Stomach (tissue), 9 donors: ENCODE results near the gene MRPL50. TPM values are rescaled to one million over a fixed set of nuclear protein-coding genes. Genes with fewer than 3 reads are reported as not detected.

Experiments
- DNase-seq, 2 donors: peaks; one replicate each; pipeline versions ENCODE4 v3.0.0 to v3.0.0-alpha.2; 2013 to 2019
- H3K27ac ChIP-seq, 5 donors: fragments of 200-600 bp in 4 of 5; sonication (generic) in 4 of 5; one replicate each; pipeline ENCODE4 v1.5.1; 2013 to 2019; ENCODE audit warnings: mild to moderate bottlenecking in 1 of 5, moderate library complexity in 1 of 5
- H3K27me3 ChIP-seq, 3 donors: fragments of 200-600 bp; sonication (generic); one replicate each; pipeline ENCODE4 v1.5.1; 2017 to 2019; ENCODE audit warnings: mixed run types in 1 of 3
- H3K36me3 ChIP-seq, 4 donors: fragments of 200-600 bp; sonication (generic); 1 replicate in 3 of 4; 2 replicates in 1 of 4; pipeline ENCODE4 v1.5.1; 2016 to 2019
- H3K4me1 ChIP-seq, 4 donors: fragments of 200-600 bp; sonication (generic); one replicate each; pipeline ENCODE4 v1.5.1; 2016 to 2019
- H3K4me3 ChIP-seq, 4 donors: fragments of 200-600 bp; sonication (generic) in 3 of 4; one replicate each; pipeline ENCODE4 v1.5.1; 2016 to 2019; ENCODE audit warnings: mild to moderate bottlenecking in 1 of 4
- H3K9me3 ChIP-seq, 4 donors: fragments of 200-600 bp; sonication (generic); one replicate each; pipeline ENCODE4 v1.5.1; 2016 to 2019
- CTCF ChIP-seq, 7 experiments: fragments of 450-650 bp in 4 of 7; fragments of 200-600 bp in 3 of 7; sonication (generic) in 3 of 7; IDR thresholded peaks; one replicate each; pipeline ENCODE4 v1.5.1; 2016 to 2019; ENCODE audit warnings: antibody characterized with exemption in 7 of 7, control low read depth in 2 of 7, mild to moderate bottlenecking in 1 of 7
- EP300 ChIP-seq: sonication (generic); formaldehyde crosslinking; IDR thresholded peaks from one replicate; pipeline ENCODE4 v1.6.1; 2017; ENCODE audit warnings: antibody characterized with exemption
- POLR2A ChIP-seq, 4 donors: fragments of 450-650 bp; IDR thresholded peaks; one replicate each; pipeline ENCODE4 v1.6.1; 2016; ENCODE audit warnings: antibody characterized with exemption in 4 of 4, control low read depth in 2 of 4, mild to moderate bottlenecking in 1 of 4, moderate library complexity in 1 of 4
- POLR2AphosphoS5 ChIP-seq, 3 donors: sonication (generic); formaldehyde crosslinking; IDR thresholded peaks; one replicate each; pipeline ENCODE4 v1.6.1; 2016; ENCODE audit warnings: antibody characterized with exemption in 3 of 3
- WGBS, 5 donors: extraction: QIAGEN DNeasy Blood & Tissue Kit in 3 of 5; methylation state at CpG; one replicate each; pipeline versions ENCODE4 v1.1.5 to v1.1.7; 2013 to 2018; 5-methylcytosine and 5-hydroxymethylcytosine counted together
- intact Hi-C: fragments of 100-400 bp; cut with DNase I; formaldehyde crosslinking; loops from one replicate; pipeline ENCODE4 v1.15.1; 2023; ENCODE audit warnings: low total_unique reads
- polyA plus RNA-seq, 3 donors: library from polyadenylated mRNA; stranded (reverse); fragments of 200-250 nt; gene quantifications; one replicate each; pipeline ENCODE4 v1.2.3, GENCODE V29; 2013
- total RNA-seq, 5 donors: library from RNA; depleted of rRNA; stranded (reverse); fragments of >200 nt; gene quantifications; one replicate each; pipeline versions ENCODE4 v1.1.0 to v1.2.3, GENCODE V29; 2014 to 2016
- donor health status: healthy with polysubstance abuse.
- donor health status: Bipolar disorder and iron deficiency.
- donor health status: healthy.

The MRPL50 gene
- total and polyA plus RNA-seq, 8 donors, result 0.87 to 46.1 (median 12.0) TPM

GRCh38 chr9:101375546-101375945, 22.9 kb downstream of the MRPL50 start:
- Histone ChIP-seq H3K36me3 (no peaks in the 10 kb centered on the region), H3K4me1 (no peaks in the 10 kb centered on the region), H3K27ac (no peak overlapping the region), H3K4me3 (no peak overlapping the region), H3K9me3 (peaks cover 0 to 3% (median 0%) of the 10 kb centered on the region in 4 donors), H3K27me3 (no peaks in the 10 kb centered on the region)
- intact Hi-C loops, result no loop called here
- no peak for DNase-seq
- TF ChIP-seq POLR2AphosphoS5 (IDR thresholded peaks at IDR 0.05) (no peak), CTCF (IDR thresholded peaks at IDR 0.05) (no peak), POLR2A (IDR thresholded peaks at IDR 0.05) (no peak), EP300 (no peak)
- WGBS, 5 donors, result 91 to 92% (median 92%) methylated on average over 12 of the region's 12 CpGs

DNA sequence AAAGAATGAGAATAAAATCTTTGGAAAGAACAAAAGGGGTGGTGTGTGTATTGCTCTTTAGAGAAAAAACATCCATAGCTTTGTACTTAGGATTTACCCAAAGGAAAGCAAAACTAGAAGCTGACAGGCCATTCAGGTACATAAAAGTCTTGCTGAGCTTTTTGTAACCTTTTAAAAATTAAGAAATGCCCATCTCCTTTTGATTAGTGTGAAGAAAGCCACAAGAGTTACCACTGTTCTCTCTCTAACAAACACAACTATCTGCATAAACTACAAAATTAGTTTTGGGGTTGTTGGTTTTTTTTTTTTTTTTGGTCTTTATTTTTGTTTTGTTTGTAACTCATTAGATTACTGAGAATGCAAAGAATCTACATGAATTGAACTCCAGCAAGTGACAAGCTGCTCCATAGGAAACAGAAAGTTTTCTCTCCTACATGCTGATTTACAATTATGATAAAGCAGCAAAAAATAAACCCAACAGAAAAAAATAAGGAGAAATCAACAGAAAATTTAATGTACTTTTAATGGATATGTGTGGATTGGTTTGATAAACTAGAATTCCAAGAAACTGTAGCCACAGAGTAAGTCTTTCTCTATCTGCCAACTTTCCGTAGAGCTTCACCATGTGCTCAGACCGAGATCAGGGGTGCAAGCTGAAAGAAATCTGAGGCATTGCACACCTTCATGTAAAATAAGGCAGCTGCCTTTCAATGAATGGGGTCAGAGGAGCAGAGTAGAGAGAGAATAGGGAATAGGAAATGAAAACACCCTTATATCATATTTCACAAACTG, 25.9 kb downstream of the MRPL50 start:
- Histone ChIP-seq H3K36me3 (no peaks in the 10 kb centered on the region), H3K9me3 (peaks cover 0 to 3% (median 0%) of the 10 kb centered on the region in 4 donors), H3K27ac (no peak overlapping the region), H3K4me1 (no peaks in the 10 kb centered on the region), H3K27me3 (no peaks in the 10 kb centered on the region), H3K4me3 (no peak overlapping the region)
- 51 to 80% (median 69%) methylated on average over 2 of the region's 2 CpGs for WGBS, 5 donors
- TF ChIP-seq CTCF (IDR thresholded peaks at IDR 0.05) (no peak), POLR2A (IDR thresholded peaks at IDR 0.05) (no peak), EP300 (no peak), POLR2AphosphoS5 (IDR thresholded peaks at IDR 0.05) (no peak)
- intact Hi-C loops, result no loop called here
- no peak for DNase-seq

DNA sequence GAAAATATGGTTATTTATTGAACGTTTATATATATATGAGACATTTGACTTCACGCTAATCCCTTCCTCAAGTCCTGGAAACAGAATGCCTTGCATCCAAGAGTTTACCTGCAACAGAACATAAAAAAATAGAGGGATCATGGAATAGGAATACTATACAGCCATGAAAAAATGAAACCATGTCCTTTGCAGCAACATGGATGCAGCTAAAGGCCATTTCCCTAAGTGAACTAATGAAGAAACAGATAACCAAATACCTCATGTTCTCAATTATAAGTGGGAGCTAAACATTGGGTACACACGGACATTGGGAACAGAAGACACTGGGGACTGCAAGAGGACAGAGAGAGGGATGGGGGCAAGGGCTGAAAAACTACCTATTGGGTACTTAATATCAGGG, 26.6 kb downstream of the MRPL50 start:
- H3K4me3 ChIP-seq, result no peak overlapping the region
- no peak for TF ChIP-seq POLR2AphosphoS5 (IDR thresholded peaks at IDR 0.05)
- no peak for TF ChIP-seq CTCF (IDR thresholded peaks at IDR 0.05)
- no peak for TF ChIP-seq EP300
- no peak for TF ChIP-seq POLR2A (IDR thresholded peaks at IDR 0.05)
- intact Hi-C loops, result no loop called here
- DNase-seq, result no peak
- no peaks in the 10 kb centered on the region for H3K36me3 ChIP-seq
- peaks cover 0 to 3% (median 0%) of the 10 kb centered on the region in 4 donors for H3K9me3 ChIP-seq
- H3K4me1 ChIP-seq, result no peaks in the 10 kb centered on the region
- no peaks in the 10 kb centered on the region for H3K27me3 ChIP-seq
- H3K27ac ChIP-seq, result no peak overlapping the region
- WGBS, 5 donors, result 89 to 98% (median 96%) methylated on average over 3 of the region's 3 CpGs

DNA sequence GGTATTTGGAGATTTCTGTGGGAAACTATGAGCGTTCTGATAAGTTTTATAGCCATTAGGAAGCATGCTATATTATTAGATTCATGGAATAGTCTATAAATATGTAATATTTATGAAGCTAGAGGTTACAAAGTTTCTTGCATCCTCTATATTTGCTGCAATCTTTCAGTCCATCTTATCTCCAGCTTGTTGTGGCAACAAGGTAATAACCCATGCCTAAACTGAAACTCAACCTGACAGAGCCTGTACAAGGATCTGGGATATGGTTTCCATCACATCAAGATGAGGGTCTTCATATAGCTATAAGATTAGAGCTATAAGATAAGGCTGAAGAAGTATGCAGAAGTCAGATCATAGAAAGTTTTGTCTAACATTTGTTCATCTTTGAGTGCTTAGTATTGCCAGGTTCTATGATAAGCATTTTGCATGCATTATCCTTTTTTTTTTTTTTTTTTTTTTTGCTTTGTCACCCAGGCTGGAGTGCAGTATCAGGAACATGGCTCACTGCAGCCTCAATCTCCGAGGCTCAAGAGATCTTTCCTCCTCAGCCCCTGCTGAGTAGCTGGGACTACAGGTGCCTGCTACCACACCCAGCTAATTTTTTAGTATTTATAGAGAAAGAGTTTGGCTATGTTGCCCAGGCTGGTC, 28.4 kb downstream of the MRPL50 start:
- TF ChIP-seq POLR2A (IDR thresholded peaks at IDR 0.05) (no peak), POLR2AphosphoS5 (IDR thresholded peaks at IDR 0.05) (no peak), EP300 (no peak), CTCF (IDR thresholded peaks at IDR 0.05) (no peak)
- 75 to 89% (median 79%) methylated on average over 2 of the region's 2 CpGs for WGBS, 5 donors
- no peaks in the 10 kb centered on the region for H3K36me3 ChIP-seq
- H3K27ac ChIP-seq, result no peak overlapping the region
- no peak overlapping the region for H3K4me3 ChIP-seq
- no peak for DNase-seq
- intact Hi-C loops, result no loop called here
- H3K4me1 ChIP-seq, result no peaks in the 10 kb centered on the region
- H3K27me3 ChIP-seq, result no peaks in the 10 kb centered on the region
- peaks cover 0 to 3% (median 0%) of the 10 kb centered on the region in 4 donors for H3K9me3 ChIP-seq
